HG02870 (cell line): ENCODE data around the gene PLIN4.
"Not testable (repeated sequence)": the region's sequence is repeated elsewhere in the genome, so short reads cannot be mapped to it uniquely, and the experiment has no call there.

ENCODE experiments used
- ATAC-seq: cut with Tn5 transposase; IDR thresholded peaks from one replicate; pipeline ENCODE4 v1.9.1; 2021; ENCODE audit warnings: mild to moderate bottlenecking, moderate library complexity; ENCODE audit not compliant: unreplicated experiment

PLIN4 gene

GRCh38 chr19:4518345-4519171 lies at the start of gene PLIN4:
Gene PLIN4 (minus strand): TSS chr19:4518486. CDS start chr19:4518272, 214 bp downstream.
- ATAC-seq = no peak

DNA sequence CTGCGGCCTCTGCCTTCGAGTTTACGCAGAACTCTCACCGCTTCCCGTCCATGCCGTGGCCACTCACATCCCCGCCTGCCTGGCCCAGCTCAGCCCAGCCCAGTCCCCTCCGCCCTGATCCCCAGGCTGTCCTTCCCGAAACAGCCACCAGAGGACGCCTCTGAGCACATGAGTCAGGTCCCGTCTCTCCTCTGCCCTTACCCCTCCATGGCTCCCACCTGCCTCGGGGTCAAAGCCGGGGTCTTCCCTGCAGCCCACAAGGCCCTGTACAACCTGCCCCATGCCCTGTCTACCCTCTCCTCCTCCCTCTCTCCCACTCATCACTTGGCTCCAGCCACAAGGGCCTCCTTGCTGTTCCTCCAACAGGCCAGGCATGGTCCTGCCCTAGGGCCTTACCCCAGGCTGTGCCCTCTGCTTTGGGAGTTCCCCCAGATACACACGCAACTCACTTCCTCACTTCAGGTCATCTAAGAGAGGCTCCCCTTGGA lies 49.3 kb upstream of the PLIN4 start:
- ATAC-seq = no peak

- no peak for ATAC-seq
Observed at GRCh38 chr19:4566402-4567051, 48.2 kb upstream of the PLIN4 start.

- ATAC-seq = not testable (repeated sequence)
Observed at GRCh38 chr19:4563562-4563961, 45.3 kb upstream of the PLIN4 start.

GRCh38 chr19:4562085-4562484 lies 43.8 kb upstream of the PLIN4 start:
- ATAC-seq = not testable (repeated sequence)

- ATAC-seq = no peak
Observed at GRCh38 chr19:4559569-4559968, 41.3 kb upstream of the PLIN4 start, which contains the start of gene SEMA6B. Gene SEMA6B (minus strand): TSS chr19:4559684. CDS start chr19:4558457, 1,227 bp downstream.

DNA sequence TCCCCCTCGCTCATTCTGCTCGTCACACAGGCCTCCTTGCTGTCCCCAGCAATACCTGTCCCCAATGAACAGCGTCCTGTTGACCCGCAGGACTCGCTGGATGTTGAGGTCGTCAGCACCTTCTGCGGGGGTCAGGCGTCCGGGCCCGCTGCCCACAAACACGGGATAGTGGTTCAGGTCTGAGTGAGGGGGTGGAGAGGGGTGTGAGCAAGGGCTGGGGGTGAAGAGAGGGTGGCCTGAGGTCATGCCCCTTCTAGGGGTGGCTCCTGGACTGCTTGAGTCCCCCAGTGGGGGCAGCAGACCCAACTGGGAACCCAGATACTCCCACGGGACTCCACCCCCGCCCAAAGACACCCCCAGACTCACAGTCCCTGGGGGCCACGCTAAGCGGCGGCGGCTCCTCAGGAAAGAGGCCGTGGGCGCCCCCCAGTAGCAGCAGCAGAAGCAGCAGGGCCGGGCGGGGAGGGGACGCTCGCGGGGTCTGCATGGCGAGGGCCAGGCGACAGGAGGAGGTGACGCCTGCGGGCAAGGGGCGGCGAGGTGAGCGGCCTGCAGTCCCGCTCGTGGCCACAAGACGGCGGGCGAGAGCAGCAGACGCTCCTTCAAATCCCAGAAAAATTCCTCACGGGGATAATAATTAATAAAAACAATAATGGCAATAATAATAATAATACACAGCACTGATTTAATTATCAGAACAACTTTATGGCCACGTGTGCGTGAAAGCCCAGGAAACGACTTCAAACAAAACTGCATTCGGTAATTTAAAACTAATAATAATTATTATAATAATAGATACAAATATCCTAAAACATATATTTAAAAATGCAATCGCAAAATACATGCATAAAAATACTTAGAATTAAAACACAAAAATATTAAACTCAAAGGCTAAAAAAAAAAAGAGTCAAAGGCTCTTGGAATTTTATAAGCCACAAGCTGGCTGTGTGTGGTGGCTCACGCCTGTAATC lies 40.0 kb upstream of the PLIN4 start:
- ATAC-seq = no peak

DNA sequence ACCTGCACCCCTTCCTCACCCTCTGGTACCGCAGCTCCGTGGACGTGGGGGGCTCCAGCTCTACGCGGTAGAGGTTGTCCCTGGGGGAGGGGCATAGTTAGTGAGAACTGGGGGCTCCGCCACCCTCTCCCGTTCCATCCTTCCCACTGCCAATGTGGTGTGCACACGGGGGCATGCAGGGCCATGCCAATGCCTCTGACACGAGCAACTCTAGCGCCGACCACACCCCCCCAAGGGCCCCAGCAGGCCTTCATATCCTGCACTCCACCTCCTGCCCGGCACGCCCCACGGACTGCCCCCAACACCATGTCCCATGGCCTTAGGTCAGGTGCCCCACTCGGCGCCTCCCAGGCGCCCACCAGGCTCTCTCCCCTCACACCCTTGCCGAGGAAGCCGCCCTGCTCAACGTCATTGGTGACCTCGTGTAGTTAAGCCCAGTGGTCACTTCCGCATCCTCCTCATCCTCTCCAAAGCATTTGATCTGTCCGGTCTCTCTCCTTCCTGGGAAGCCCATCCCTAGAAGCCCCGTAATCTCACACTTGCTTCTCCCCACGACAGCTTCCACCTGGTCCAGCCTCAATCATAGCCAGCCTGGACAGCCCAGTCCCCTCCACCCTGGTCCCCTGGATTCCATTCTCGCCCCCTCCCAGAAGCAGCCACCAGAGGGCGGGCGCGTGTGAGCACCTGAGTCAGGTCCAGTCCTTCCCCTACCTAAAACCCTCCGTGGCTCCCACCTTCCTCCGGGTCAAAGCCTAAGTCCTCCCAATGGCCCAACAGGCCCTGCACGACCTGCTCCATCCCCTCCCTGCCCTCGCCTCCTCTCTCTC lies 39.1 kb upstream of the PLIN4 start:
- no peak for ATAC-seq

DNA sequence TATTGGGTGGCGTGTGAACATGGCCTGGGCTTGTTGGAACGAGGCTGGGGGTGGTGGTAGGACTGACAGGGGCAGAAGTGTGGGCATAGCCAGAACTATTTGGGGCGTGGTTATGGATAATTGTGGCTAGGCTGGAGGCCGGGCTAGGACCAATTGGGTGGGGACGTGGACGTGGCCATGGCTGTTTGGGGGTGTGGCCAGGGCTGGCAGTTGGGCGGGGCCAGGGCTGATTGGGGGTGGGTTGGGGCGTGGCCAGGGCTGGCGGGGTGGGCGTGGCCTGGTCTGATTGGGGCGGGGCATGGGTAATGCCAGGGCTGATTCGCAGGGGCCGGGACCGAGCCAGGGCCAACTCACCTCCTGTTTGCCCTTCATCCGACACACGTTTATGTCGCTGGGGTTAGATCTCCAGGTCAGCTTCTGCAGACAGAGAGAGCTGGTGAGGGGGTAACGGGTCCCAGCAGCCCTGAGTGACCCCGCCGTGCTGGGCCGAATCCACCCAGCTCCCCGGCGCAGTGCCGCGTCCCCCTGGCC lies 38.4 kb upstream of the PLIN4 start:
- no peak for ATAC-seq

DNA sequence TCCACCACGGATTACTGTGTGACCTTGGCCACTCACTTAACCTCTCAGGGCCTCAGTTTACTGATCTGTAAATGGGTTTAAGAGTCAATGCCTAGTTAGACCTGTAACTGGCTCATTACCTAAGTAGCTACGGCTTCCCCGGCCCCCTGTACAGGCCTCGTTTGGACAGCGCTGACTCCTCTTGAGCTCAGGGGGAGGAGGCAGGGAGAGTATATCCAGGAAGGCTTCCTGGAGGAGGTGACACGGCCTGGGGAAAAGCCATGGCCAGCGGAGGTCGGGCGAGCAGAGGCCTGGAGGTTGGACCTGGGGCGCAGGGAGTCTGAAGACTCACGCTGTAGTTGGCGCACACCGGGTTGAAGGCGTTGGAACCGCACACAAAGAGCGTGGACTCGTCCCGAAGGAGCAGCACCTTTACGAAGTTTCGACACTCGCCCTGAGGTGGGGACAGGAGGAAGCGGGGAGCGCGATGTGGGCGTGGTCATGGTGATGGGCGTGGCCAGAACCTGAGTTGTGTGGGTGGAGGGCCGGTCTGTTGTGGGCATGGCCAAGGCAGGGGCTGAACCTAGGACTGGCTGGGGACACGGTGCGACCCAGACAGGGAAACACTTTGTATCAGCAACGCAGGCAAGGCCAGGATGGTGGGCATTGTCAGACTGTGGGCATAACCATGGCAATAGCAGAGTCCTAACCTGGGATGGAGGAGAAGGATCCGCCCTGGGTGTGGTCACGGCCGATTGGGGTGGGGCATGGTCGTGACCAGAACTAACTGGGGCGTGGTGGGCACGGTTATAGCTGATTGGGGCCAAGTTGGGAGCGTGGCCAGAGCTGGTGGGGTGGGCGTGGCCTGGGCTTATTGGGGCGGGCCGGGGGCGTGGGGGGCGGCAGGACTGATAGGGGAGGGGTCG lies 37.6 kb upstream of the PLIN4 start:
- no peak for ATAC-seq

DNA sequence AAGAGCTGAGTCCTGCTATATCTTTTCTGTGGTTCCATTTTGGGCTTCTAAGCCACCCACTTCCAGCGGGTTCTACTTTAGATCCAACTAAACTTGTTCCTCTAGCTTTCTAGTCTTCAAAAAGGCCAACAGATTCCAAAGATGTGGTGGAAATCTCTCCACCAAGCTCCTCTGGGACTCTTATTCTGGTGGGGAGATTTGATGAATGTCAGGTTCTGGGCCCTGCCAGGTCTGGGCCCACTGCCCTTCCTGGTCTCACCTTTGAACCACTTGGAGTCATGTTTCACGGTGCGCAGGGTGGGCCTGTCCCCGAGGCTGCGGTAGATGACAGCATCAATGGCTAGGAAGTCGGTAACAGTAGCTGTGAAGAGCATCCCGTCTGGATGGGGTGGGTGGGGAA lies 36.4 kb upstream of the PLIN4 start:
- ATAC-seq = no peak

DNA sequence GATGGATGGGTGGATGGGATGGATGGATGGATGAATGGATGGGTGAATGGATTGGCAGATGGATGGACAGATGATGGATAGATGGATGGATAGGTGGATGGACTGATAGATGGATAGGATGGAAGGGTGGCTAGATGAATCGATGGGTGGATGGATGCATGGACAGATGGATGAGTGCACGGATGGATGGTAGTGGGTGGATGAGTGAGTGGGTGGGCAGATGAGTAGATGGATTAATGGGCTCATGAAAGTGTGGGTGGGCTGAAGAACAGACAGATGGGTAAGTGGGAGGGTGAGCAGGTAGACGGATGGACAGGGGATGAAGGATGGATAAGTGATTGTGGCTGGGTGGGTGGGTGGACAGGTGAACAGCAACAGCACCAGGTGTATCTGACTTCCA lies 35.5 kb upstream of the PLIN4 start:
- no peak for ATAC-seq

GRCh38 chr19:4553092-4553695 lies 34.9 kb upstream of the PLIN4 start:
- ATAC-seq = no peak

- no peak for ATAC-seq
Observed at GRCh38 chr19:4552525-4552819, 34.2 kb upstream of the PLIN4 start.

GRCh38 chr19:4550479-4551050 lies 32.3 kb upstream of the PLIN4 start:
- ATAC-seq = no peak

DNA sequence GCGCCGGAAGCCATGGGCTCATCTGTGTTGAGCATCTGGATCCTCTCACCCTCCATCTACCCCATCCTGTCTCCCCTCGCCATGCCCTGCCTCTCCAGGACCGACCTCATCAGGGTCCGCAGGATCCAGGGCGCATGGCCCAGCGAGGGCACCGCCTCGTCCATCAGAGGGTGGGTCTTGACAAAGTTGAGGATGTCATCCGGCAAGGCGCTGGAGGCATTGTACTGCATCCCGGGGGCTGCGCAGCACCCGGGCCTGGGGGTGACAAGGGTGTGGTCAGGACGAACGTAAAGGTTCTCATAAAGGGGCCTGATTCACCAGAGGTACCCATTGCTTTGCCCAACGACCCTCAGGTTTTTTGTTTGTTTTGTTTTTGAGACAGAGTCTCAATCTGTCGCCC lies 31.7 kb upstream of the PLIN4 start:
- no peak for ATAC-seq

GRCh38 chr19:4548238-4548584 lies 29.9 kb upstream of the PLIN4 start:
- no peak for ATAC-seq
